GM23338 (cell line): ENCODE data around the gene BCAS3. TPM values are rescaled to one million over a fixed set of nuclear protein-coding genes. Genes with fewer than 3 reads are reported as not detected.

Experiments
- ATAC-seq: fragments of 200-7000 bp; cut with Tn5 transposase; 3 replicates; pipeline ENCODE4 v1.9.1; 2020
- DNase-seq: peaks from one replicate; pipeline ENCODE4 v3.0.0-alpha.2; 2015; ENCODE audit warnings: low spot score
- H2AFZ ChIP-seq: fragments of 200-600 bp; sonication (generic); 2 replicates; pipeline ENCODE4 v1.8.0; 2016; ENCODE audit warnings: antibody characterized with exemption, mild to moderate bottlenecking, moderate library complexity
- H3F3A ChIP-seq: fragments of 200-600 bp; sonication (generic); replicated peaks from 2 replicates; pipeline ENCODE4 v1.8.0; 2017; ENCODE audit warnings: antibody characterized with exemption, mixed run types, low read depth
- H3K27ac ChIP-seq: fragments of 200-600 bp; sonication (generic); 2 replicates; pipeline ENCODE4 v1.6.1; 2016; ENCODE audit warnings: low read depth
- H3K27me3 ChIP-seq: fragments of 200-600 bp; sonication (generic); 2 replicates; pipeline ENCODE4 v1.8.0; 2016; ENCODE audit warnings: mild to moderate bottlenecking, mixed run types, moderate library complexity; ENCODE audit not compliant: insufficient read depth
- H3K36me3 ChIP-seq: fragments of 200-600 bp; sonication (generic); 2 replicates; pipeline ENCODE4 v1.8.0; 2016; ENCODE audit warnings: mild to moderate bottlenecking; ENCODE audit not compliant: insufficient read depth
- H3K4me1 ChIP-seq: fragments of 200-600 bp; sonication (generic); 2 replicates; pipeline ENCODE4 v1.8.0; 2016; ENCODE audit warnings: mild to moderate bottlenecking, moderate library complexity; ENCODE audit not compliant: insufficient read depth
- H3K4me2 ChIP-seq: fragments of 200-600 bp; sonication (generic); 2 replicates; pipeline ENCODE4 v1.7.1; 2017; ENCODE audit warnings: mixed run types
- H3K4me3 ChIP-seq: fragments of 200-600 bp; sonication (generic); 2 replicates; pipeline ENCODE4 v1.6.1; 2016; ENCODE audit warnings: mixed run types
- H3K79me2 ChIP-seq: fragments of 200-600 bp; sonication (generic); replicated peaks from 2 replicates; pipeline ENCODE4 v1.8.0; 2017; ENCODE audit warnings: mild to moderate bottlenecking; ENCODE audit not compliant: insufficient read depth
- H3K9me2 ChIP-seq: fragments of 200-600 bp; sonication (generic); 2 replicates; pipeline ENCODE4 v1.8.0; 2017; ENCODE audit not compliant: insufficient read depth
- H4K20me1 ChIP-seq: fragments of 200-600 bp; sonication (generic); replicated peaks from 2 replicates; pipeline ENCODE4 v1.8.0; 2017; ENCODE audit warnings: mild to moderate bottlenecking; ENCODE audit not compliant: insufficient read depth
- H3K27ac Mint-ChIP-seq: 2 replicates; pipeline ENCODE4 v1.8.0; 2020; ENCODE audit warnings: inconsistent platforms, mild to moderate bottlenecking, moderate library complexity, mixed read lengths
- H3K27me3 Mint-ChIP-seq: 3 replicates; pipeline ENCODE4 v1.8.0; 2022; ENCODE audit warnings: low read depth, mild to moderate bottlenecking, moderate library complexity, mixed read lengths, inconsistent platforms; ENCODE audit not compliant: insufficient read depth, poor library complexity
- H3K36me3 Mint-ChIP-seq: 3 replicates; pipeline ENCODE4 v1.8.0; 2021; ENCODE audit warnings: low read depth, mild to moderate bottlenecking, inconsistent platforms, moderate library complexity, mixed read lengths
- H3K4me1 Mint-ChIP-seq: 3 replicates; pipeline ENCODE4 v1.8.0; 2020; ENCODE audit warnings: mild to moderate bottlenecking, inconsistent platforms, mixed read lengths
- H3K4me3 Mint-ChIP-seq: 3 replicates; pipeline ENCODE4 v1.8.0; 2021; ENCODE audit warnings: moderate library complexity, mild to moderate bottlenecking, inconsistent platforms, mixed read lengths
- H3K9me3 Mint-ChIP-seq: 3 replicates; pipeline ENCODE4 v1.8.0; 2020; ENCODE audit warnings: moderate library complexity, mild to moderate bottlenecking, inconsistent platforms, mixed read lengths
- CREB1 ChIP-seq: fragments of 250-450 bp; sonication (Bioruptor Pico); IDR thresholded peaks from 2 replicates; pipeline ENCODE4 v1.5.0; 2020; ENCODE audit warnings: low read depth, mild to moderate bottlenecking, moderate library complexity
- EZH2 ChIP-seq: fragments of 200-600 bp; sonication (generic); IDR thresholded peaks from one replicate; pipeline ENCODE4 v1.8.0; 2017; ENCODE audit warnings: antibody characterized with exemption, mild to moderate bottlenecking, low read depth; ENCODE audit not compliant: unreplicated experiment
- EZH2phosphoT487 ChIP-seq: fragments of 200-600 bp; sonication (generic); IDR thresholded peaks from one replicate; pipeline ENCODE4 v1.8.1; 2018; ENCODE audit warnings: antibody characterized with exemption; ENCODE audit not compliant: unreplicated experiment
- JUNB ChIP-seq: IDR thresholded peaks from one replicate; pipeline ENCODE4 v1.6.1; 2016; ENCODE audit warnings: antibody characterized with exemption; ENCODE audit not compliant: unreplicated experiment
- NANOG ChIP-seq: IDR thresholded peaks from 2 replicates; pipeline ENCODE4 v1.6.1; 2016; ENCODE audit warnings: antibody characterized with exemption, borderline replicate concordance
- POLR2AphosphoS5 ChIP-seq: IDR thresholded peaks from 2 replicates; pipeline ENCODE4 v1.6.1; 2016; ENCODE audit warnings: antibody characterized with exemption, low read depth
- STAT1 ChIP-seq: IDR thresholded peaks from one replicate; pipeline ENCODE4 v1.6.1; 2016; ENCODE audit warnings: antibody characterized with exemption; ENCODE audit not compliant: unreplicated experiment
- ZNF114 ChIP-seq: fragments of 250-450 bp; sonication (Bioruptor Pico); IDR thresholded peaks from 2 replicates; pipeline ENCODE4 v1.5.0; 2020; ENCODE audit warnings: mild to moderate bottlenecking, moderate library complexity
- ZNF331 ChIP-seq: fragments of 250-450 bp; sonication (Bioruptor Pico); IDR thresholded peaks from 2 replicates; pipeline ENCODE4 v1.5.0; 2020; ENCODE audit warnings: low read depth, mild to moderate bottlenecking, moderate library complexity
- polyA plus RNA-seq: library from polyadenylated mRNA; unstranded; fragments of >200 nt; fragmentation: Nextera tagmentation; extraction: Ambion mirVana; gene quantifications from 2 replicates; pipeline ENCODE4 v1.2.1, GENCODE V29; 2016
- total RNA-seq: library from RNA; depleted of rRNA; stranded (reverse); fragments of >200 nt; shearing (Covaris generic); gene quantifications from 2 replicates; pipeline ENCODE4 v1.2.3, GENCODE V29; 2014
- TF ChIP-seq, protein P1 (sequence below): fragments of 250-450 bp; sonication (Bioruptor Pico); IDR thresholded peaks from 2 replicates; pipeline ENCODE4 v1.5.0; 2020; ENCODE audit warnings: mild to moderate bottlenecking, moderate library complexity
- TF ChIP-seq, protein P2 (sequence below), 2 experiments: fragments of 200-600 bp in 1 of 2; sonication (generic) in 1 of 2; conservative IDR thresholded peaks; 2 replicates each; pipeline versions ENCODE4 v1.5.1 to v1.6.1; 2016 to 2017; ENCODE audit warnings: antibody characterized with exemption in 2 of 2, low read depth in 2 of 2, mild to moderate bottlenecking in 2 of 2, moderate library complexity in 1 of 2
- TF ChIP-seq, protein P3 (sequence below): IDR thresholded peaks from one replicate; pipeline ENCODE4 v1.6.1; 2018; ENCODE audit warnings: antibody characterized with exemption; ENCODE audit not compliant: unreplicated experiment
- TF ChIP-seq, protein P4 (sequence below): IDR thresholded peaks from 2 replicates; pipeline ENCODE4 v1.6.1; 2016; ENCODE audit warnings: antibody characterized with exemption

The BCAS3 gene
- total and polyA plus RNA-seq, 2 experiments from 2014 or later: 8.2 to 28.0 TPM

DNA sequence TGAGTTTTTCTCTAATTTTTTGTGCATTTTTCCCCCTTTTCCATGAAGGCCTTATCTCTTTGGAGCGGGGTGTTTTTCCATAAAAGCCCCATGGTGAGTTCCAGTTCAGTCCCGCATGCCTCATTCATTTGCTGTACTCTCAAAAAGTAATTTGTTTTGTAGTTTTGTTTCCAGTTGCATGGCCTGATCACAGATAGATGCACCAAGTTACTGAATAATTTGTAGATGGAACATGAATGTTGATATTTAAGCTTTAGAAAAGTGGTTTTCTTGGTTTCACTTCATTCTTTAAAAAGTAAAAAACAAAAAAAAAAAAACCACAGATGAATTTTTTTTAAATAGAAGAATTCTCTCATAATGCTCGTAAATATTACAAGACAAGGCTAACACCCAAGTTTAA is 349.2 kb downstream of the BCAS3 start:
- H3K9me2 ChIP-seq: no peaks in the 10 kb centered on the region
- no peaks in the 10 kb centered on the region for H3K36me3 Mint-ChIP-seq
- H3K4me3 ChIP-seq: no peak overlapping the region
- H3K4me1 ChIP-seq: no peaks in the 10 kb centered on the region
- no peaks in the 10 kb centered on the region for H3K9me3 Mint-ChIP-seq
- H3K36me3 ChIP-seq: no peaks in the 10 kb centered on the region
- DNase-seq (no peak), ATAC-seq (no peak)
- TF ChIP-seq, protein P1, sequence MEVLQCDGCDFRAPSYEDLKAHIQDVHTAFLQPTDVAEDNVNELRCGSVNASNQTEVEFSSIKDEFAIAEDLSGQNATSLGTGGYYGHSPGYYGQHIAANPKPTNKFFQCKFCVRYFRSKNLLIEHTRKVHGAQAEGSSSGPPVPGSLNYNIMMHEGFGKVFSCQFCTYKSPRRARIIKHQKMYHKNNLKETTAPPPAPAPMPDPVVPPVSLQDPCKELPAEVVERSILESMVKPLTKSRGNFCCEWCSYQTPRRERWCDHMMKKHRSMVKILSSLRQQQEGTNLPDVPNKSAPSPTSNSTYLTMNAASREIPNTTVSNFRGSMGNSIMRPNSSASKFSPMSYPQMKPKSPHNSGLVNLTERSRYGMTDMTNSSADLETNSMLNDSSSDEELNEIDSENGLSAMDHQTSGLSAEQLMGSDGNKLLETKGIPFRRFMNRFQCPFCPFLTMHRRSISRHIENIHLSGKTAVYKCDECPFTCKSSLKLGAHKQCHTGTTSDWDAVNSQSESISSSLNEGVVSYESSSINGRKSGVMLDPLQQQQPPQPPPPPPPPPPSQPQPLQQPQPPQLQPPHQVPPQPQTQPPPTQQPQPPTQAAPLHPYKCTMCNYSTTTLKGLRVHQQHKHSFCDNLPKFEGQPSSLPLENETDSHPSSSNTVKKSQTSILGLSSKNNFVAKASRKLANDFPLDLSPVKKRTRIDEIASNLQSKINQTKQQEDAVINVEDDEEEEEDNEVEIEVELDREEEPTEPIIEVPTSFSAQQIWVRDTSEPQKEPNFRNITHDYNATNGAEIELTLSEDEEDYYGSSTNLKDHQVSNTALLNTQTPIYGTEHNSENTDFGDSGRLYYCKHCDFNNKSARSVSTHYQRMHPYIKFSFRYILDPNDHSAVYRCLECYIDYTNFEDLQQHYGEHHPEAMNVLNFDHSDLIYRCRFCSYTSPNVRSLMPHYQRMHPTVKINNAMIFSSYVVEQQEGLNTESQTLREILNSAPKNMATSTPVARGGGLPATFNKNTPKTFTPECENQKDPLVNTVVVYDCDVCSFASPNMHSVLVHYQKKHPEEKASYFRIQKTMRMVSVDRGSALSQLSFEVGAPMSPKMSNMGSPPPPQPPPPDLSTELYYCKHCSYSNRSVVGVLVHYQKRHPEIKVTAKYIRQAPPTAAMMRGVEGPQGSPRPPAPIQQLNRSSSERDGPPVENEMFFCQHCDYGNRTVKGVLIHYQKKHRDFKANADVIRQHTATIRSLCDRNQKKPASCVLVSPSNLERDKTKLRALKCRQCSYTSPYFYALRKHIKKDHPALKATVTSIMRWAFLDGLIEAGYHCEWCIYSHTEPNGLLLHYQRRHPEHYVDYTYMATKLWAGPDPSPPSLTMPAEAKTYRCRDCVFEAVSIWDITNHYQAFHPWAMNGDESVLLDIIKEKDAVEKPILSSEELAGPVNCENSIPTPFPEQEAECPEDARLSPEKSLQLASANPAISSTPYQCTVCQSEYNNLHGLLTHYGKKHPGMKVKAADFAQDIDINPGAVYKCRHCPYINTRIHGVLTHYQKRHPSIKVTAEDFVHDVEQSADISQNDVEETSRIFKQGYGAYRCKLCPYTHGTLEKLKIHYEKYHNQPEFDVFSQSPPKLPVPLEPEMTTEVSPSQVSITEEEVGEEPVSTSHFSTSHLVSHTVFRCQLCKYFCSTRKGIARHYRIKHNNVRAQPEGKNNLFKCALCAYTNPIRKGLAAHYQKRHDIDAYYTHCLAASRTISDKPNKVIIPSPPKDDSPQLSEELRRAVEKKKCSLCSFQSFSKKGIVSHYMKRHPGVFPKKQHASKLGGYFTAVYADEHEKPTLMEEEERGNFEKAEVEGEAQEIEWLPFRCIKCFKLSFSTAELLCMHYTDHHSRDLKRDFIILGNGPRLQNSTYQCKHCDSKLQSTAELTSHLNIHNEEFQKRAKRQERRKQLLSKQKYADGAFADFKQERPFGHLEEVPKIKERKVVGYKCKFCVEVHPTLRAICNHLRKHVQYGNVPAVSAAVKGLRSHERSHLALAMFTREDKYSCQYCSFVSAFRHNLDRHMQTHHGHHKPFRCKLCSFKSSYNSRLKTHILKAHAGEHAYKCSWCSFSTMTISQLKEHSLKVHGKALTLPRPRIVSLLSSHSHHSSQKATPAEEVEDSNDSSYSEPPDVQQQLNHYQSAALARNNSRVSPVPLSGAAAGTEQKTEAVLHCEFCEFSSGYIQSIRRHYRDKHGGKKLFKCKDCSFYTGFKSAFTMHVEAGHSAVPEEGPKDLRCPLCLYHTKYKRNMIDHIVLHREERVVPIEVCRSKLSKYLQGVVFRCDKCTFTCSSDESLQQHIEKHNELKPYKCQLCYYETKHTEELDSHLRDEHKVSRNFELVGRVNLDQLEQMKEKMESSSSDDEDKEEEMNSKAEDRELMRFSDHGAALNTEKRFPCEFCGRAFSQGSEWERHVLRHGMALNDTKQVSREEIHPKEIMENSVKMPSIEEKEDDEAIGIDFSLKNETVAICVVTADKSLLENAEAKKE (CRISPR knock-in tag): no peak
- TF ChIP-seq STAT1 (no peak), ZNF331 (no peak), POLR2AphosphoS5 (no peak), NANOG (no peak), EZH2phosphoT487 (no peak), ZNF114 (no peak), JUNB (no peak), EZH2 (no peak), CREB1 (CRISPR knock-in tag) (no peak)
- TF ChIP-seq, protein P2, sequence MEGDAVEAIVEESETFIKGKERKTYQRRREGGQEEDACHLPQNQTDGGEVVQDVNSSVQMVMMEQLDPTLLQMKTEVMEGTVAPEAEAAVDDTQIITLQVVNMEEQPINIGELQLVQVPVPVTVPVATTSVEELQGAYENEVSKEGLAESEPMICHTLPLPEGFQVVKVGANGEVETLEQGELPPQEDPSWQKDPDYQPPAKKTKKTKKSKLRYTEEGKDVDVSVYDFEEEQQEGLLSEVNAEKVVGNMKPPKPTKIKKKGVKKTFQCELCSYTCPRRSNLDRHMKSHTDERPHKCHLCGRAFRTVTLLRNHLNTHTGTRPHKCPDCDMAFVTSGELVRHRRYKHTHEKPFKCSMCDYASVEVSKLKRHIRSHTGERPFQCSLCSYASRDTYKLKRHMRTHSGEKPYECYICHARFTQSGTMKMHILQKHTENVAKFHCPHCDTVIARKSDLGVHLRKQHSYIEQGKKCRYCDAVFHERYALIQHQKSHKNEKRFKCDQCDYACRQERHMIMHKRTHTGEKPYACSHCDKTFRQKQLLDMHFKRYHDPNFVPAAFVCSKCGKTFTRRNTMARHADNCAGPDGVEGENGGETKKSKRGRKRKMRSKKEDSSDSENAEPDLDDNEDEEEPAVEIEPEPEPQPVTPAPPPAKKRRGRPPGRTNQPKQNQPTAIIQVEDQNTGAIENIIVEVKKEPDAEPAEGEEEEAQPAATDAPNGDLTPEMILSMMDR (conservative IDR thresholded peaks at IDR 0.05; ENCODE audit: low read depth in 2 of 2): no peak
- TF ChIP-seq, protein P3, sequence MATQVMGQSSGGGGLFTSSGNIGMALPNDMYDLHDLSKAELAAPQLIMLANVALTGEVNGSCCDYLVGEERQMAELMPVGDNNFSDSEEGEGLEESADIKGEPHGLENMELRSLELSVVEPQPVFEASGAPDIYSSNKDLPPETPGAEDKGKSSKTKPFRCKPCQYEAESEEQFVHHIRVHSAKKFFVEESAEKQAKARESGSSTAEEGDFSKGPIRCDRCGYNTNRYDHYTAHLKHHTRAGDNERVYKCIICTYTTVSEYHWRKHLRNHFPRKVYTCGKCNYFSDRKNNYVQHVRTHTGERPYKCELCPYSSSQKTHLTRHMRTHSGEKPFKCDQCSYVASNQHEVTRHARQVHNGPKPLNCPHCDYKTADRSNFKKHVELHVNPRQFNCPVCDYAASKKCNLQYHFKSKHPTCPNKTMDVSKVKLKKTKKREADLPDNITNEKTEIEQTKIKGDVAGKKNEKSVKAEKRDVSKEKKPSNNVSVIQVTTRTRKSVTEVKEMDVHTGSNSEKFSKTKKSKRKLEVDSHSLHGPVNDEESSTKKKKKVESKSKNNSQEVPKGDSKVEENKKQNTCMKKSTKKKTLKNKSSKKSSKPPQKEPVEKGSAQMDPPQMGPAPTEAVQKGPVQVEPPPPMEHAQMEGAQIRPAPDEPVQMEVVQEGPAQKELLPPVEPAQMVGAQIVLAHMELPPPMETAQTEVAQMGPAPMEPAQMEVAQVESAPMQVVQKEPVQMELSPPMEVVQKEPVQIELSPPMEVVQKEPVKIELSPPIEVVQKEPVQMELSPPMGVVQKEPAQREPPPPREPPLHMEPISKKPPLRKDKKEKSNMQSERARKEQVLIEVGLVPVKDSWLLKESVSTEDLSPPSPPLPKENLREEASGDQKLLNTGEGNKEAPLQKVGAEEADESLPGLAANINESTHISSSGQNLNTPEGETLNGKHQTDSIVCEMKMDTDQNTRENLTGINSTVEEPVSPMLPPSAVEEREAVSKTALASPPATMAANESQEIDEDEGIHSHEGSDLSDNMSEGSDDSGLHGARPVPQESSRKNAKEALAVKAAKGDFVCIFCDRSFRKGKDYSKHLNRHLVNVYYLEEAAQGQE: no peak
- TF ChIP-seq, protein P4, sequence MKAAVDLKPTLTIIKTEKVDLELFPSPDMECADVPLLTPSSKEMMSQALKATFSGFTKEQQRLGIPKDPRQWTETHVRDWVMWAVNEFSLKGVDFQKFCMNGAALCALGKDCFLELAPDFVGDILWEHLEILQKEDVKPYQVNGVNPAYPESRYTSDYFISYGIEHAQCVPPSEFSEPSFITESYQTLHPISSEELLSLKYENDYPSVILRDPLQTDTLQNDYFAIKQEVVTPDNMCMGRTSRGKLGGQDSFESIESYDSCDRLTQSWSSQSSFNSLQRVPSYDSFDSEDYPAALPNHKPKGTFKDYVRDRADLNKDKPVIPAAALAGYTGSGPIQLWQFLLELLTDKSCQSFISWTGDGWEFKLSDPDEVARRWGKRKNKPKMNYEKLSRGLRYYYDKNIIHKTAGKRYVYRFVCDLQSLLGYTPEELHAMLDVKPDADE: no peak
- no peaks in the 10 kb centered on the region for H3K79me2 ChIP-seq
- no peaks in the 10 kb centered on the region for H3K27me3 Mint-ChIP-seq
- no peaks in the 10 kb centered on the region for H3K27me3 ChIP-seq
- no peaks in the 10 kb centered on the region for H3K4me1 Mint-ChIP-seq
- no peak overlapping the region for H3K27ac ChIP-seq
- no peak overlapping the region for H3K4me3 Mint-ChIP-seq
- no peaks in the 10 kb centered on the region for H3F3A ChIP-seq
- H3K27ac Mint-ChIP-seq: no peak overlapping the region
- no peaks in the 10 kb centered on the region for H4K20me1 ChIP-seq
- H2AFZ ChIP-seq: no peak overlapping the region
- H3K4me2 ChIP-seq: no peak overlapping the region
